Fibroblast of villous mesenchyme (primary cell): ENCODE measurements around the gene SHISA9. TPM values are rescaled to one million over a fixed set of nuclear protein-coding genes. Genes with fewer than 3 reads are reported as not detected.
A peak's percentile ranks its signal among the peaks of the same experiment; 100 is the strongest.

ENCODE experiments used
- DNase-seq: peaks from one replicate; pipeline ENCODE4 v3.0.0-alpha.2; 2010; ENCODE audit warnings: low read depth
- H3K4me3 ChIP-seq: 2 replicates; pipeline ENCODE4 v1.5.1; 2011; ENCODE audit warnings: low read depth, mild to moderate bottlenecking, low read length
- CTCF ChIP-seq: IDR thresholded peaks from 2 replicates; pipeline ENCODE4 v1.5.1; 2012; ENCODE audit warnings: low read depth, mild to moderate bottlenecking, low read length; ENCODE audit not compliant: insufficient read depth
- total RNA-seq: library from RNA; depleted of rRNA; stranded (reverse); fragments of >200 nt; gene quantifications from 2 replicates; pipeline ENCODE4 v1.2.3, GENCODE V29; 2012

The SHISA9 gene
- total RNA-seq, 1 donor = not detected

- no peak for TF ChIP-seq CTCF
- DNase-seq = no peak
- no peak overlapping the region for H3K4me3 ChIP-seq
Observed at GRCh38 chr16:12881182-12881581, 20.2 kb upstream of the SHISA9 start.

- no peak for DNase-seq
- TF ChIP-seq CTCF = no peak
- no peak overlapping the region for H3K4me3 ChIP-seq
Observed at GRCh38 chr16:12881740-12882139, 19.7 kb upstream of the SHISA9 start.

- TF ChIP-seq CTCF = no peak
- H3K4me3 ChIP-seq = no peak overlapping the region
- no peak for DNase-seq
Observed at GRCh38 chr16:12885742-12886141, 15.7 kb upstream of the SHISA9 start.

GRCh38 chr16:12891836-12892235, 9.6 kb upstream of the SHISA9 start:
- no peak for TF ChIP-seq CTCF
- no peak overlapping the region for H3K4me3 ChIP-seq
- no peak for DNase-seq

GRCh38 chr16:12893050-12893750, 8.2 kb upstream of the SHISA9 start:
- TF ChIP-seq CTCF = no peak

GRCh38 chr16:12896562-12896961, 4.8 kb upstream of the SHISA9 start:
- TF ChIP-seq CTCF = peak; percentile 31
- H3K4me3 ChIP-seq = no peak overlapping the region
- peak; percentile 8 for DNase-seq

More at GRCh38 chr16:12893050-12893750, 8.2 kb upstream of the SHISA9 start:
- H3K4me3 ChIP-seq = no peak overlapping the region
- no peak for DNase-seq

GRCh38 chr16:12898551-12898950, 2.8 kb upstream of the SHISA9 start:
- no peak overlapping the region for H3K4me3 ChIP-seq
- DNase-seq = no peak
- no peak for TF ChIP-seq CTCF
